Liver (tissue), 9 donors: ENCODE results near the gene HMSD. TPM values are rescaled to one million over a fixed set of nuclear protein-coding genes. Genes with fewer than 3 reads are reported as not detected.

Experiments
- DNase-seq: peaks from one replicate; pipeline ENCODE4 v3.0.0-alpha.2; 2017; ENCODE audit warnings: low spot score
- H3K27ac ChIP-seq, 2 donors: one replicate each; pipeline ENCODE4 v1.7.0; 2013; ENCODE audit warnings: inconsistent platforms in 2 of 2, low read length in 2 of 2, control low read depth in 1 of 2, low read depth in 1 of 2, mild to moderate bottlenecking in 1 of 2
- H3K27me3 ChIP-seq, 4 donors: one replicate each; pipeline versions ENCODE4 v1.6.1 to v1.7.0; 2013; ENCODE audit warnings: low read length in 3 of 4, inconsistent platforms in 1 of 4, mild to moderate bottlenecking in 1 of 4, moderate library complexity in 1 of 4; ENCODE audit not compliant: control insufficient read depth in 4 of 4, insufficient read depth in 4 of 4
- H3K36me3 ChIP-seq, 4 donors: one replicate each; pipeline versions ENCODE4 v1.6.1 to v1.7.0; 2013; ENCODE audit warnings: low read length in 3 of 4, mild to moderate bottlenecking in 3 of 4, low read depth in 1 of 4, moderate library complexity in 1 of 4; ENCODE audit not compliant: control insufficient read depth in 4 of 4, insufficient read depth in 3 of 4
- H3K4me1 ChIP-seq, 4 donors: one replicate each; pipeline versions ENCODE4 v1.6.1 to v1.7.0; 2013; ENCODE audit warnings: low read length in 3 of 4, mild to moderate bottlenecking in 3 of 4, moderate library complexity in 1 of 4; ENCODE audit not compliant: control insufficient read depth in 4 of 4, insufficient read depth in 4 of 4
- H3K4me3 ChIP-seq, 3 donors: one replicate each; pipeline versions ENCODE4 v1.6.1 to v1.7.0; 2013; ENCODE audit warnings: low read length in 3 of 3, control low read depth in 1 of 3, low read depth in 1 of 3, mild to moderate bottlenecking in 1 of 3
- H3K9ac ChIP-seq, 2 donors: one replicate each; pipeline ENCODE4 v1.7.0; 2013; ENCODE audit warnings: low read length in 2 of 2, mild to moderate bottlenecking in 2 of 2, moderate library complexity in 2 of 2, control low read depth in 1 of 2, low read depth in 1 of 2
- H3K9me3 ChIP-seq, 4 donors: one replicate each; pipeline versions ENCODE4 v1.6.1 to v1.7.0; 2013; ENCODE audit warnings: low read length in 3 of 4; ENCODE audit not compliant: control insufficient read depth in 4 of 4
- FOXA2 ChIP-seq: IDR thresholded peaks from 2 replicates; pipeline ENCODE4 v1.6.1; 2016; ENCODE audit warnings: antibody characterized with exemption
- RXRA ChIP-seq, 2 donors: IDR thresholded peaks; 2 replicates each; pipeline ENCODE4 v1.6.1; 2017 to 2018; ENCODE audit warnings: antibody characterized with exemption in 2 of 2, mild to moderate bottlenecking in 1 of 2
- WGBS: extraction: QIAGEN DNeasy Blood & Tissue Kit; methylation state at CpG from one replicate; pipeline ENCODE4 v1.1.7; 2013; 5-methylcytosine and 5-hydroxymethylcytosine counted together
- polyA plus RNA-seq, 2 donors: library from polyadenylated mRNA; stranded (reverse) in 1 of 2; unstranded in 1 of 2; fragments of 200-250 nt in 1 of 2; fragments of >200 nt in 1 of 2; fragmentation: Nextera tagmentation in 1 of 2; extraction: Ambion mirVana in 1 of 2; gene quantifications; one replicate each; pipeline versions ENCODE4 v1.2.1 to v1.2.3, GENCODE V29; 2013 to 2015
- total RNA-seq, 2 donors: library from RNA; depleted of rRNA; stranded (reverse); fragments of >200 nt; gene quantifications; one replicate each; pipeline ENCODE4 v1.2.3, GENCODE V29; 2014
- donor health status: healthy.
- donor health status: healthy.
- donor health status: healthy.
- donor health status: healthy.
- donor health status: healthy.

HMSD gene
- total and polyA plus RNA-seq, 4 donors: 0.13 to 0.28 (median 0.14) TPM; not detected in 1

DNA sequence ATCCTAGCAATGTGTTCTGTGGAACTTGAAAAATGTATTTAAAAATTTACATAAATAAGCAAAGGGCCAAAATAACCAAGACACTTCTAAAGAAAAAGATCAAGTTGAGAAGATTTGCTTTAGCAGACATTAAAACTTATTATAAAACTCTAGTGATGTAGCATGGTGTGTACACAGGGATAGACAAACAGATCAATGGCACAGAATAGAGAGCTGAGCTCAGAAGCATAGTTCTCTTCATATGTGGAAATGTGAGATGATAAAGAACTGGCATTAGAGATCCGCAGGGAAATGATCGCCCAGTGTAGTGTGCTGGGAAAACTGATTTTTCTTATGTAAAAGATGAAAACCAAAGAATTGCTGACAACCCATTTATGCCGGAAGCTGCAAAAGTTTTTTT lies 60.2 kb downstream of the HMSD start:
- Histone ChIP-seq H3K27ac (no peak overlapping the region), H3K27me3 (no peaks in the 10 kb centered on the region), H3K4me1 (peaks cover 0 to 2% (median under 1%) of the 10 kb centered on the region in 4 donors), H3K4me3 (no peak overlapping the region), H3K9me3 (no peaks in the 10 kb centered on the region), H3K36me3 (no peaks in the 10 kb centered on the region), H3K9ac (no peak overlapping the region)
- DNase-seq: no peak
- TF ChIP-seq RXRA (IDR thresholded peaks at IDR 0.05) (no peak), FOXA2 (peak; percentile 51)
- WGBS: 48% methylated on average over 3 of the region's 3 CpGs

Other genes starting within 250 kb of the HMSD start
- gene SERPINB11, start 246.3 kb upstream of the HMSD start, total RNA-seq: under 1 TPM in 1 of 2 donors, not detected in 1; 0.47 TPM
- gene SERPINB11, start 246.3 kb upstream of the HMSD start, polyA plus RNA-seq: not detected
- gene SERPINB7, start 173.9 kb upstream of the HMSD start, total RNA-seq: not detected
- not detected for gene SERPINB7, start 173.9 kb upstream of the HMSD start, polyA plus RNA-seq
- gene SERPINB2, start 61.6 kb upstream of the HMSD start, total RNA-seq: 1 to 10 TPM in 1 of 2 donors, not detected in 1; 1.7 TPM
- gene SERPINB2, start 61.6 kb upstream of the HMSD start, polyA plus RNA-seq: under 1 TPM in 1 of 2 donors, not detected in 1; 0.02 TPM
- 1 to 10 TPM in 1 of 2 donors, not detected in 1; 4.6 TPM for gene SERPINB10, start 41.3 kb upstream of the HMSD start, total RNA-seq
- not detected for gene SERPINB10, start 41.3 kb upstream of the HMSD start, polyA plus RNA-seq
- gene SERPINB8, start 20.8 kb downstream of the HMSD start, total RNA-seq: 1 to 10 TPM; 2.5 to 5.1 TPM
- gene SERPINB8, start 20.8 kb downstream of the HMSD start, polyA plus RNA-seq: 1 to 10 TPM; 8.3 to 8.6 TPM
- under 1 TPM in 1 of 2 donors, not detected in 1; 0.84 TPM for gene LINC00305, start 199.8 kb downstream of the HMSD start, total RNA-seq
- gene LINC00305, start 199.8 kb downstream of the HMSD start, polyA plus RNA-seq: not detected